HepG2 (cell line): Measurements from ENCODE around the gene MAJIN. TPM values are rescaled to one million over a fixed set of nuclear protein-coding genes. Genes with fewer than 3 reads are reported as not detected.

ENCODE experiments used
- DR1 ChIP-seq: sonication (generic); formaldehyde crosslinking; IDR thresholded peaks from 2 replicates; pipeline ENCODE4 v1.8.0; 2021; ENCODE audit warnings: mild to moderate bottlenecking, missing genetic modification reagents, inconsistent platforms
- EED ChIP-seq: sonication (generic); formaldehyde crosslinking; IDR thresholded peaks from 2 replicates; pipeline ENCODE4 v1.5.0; 2020; ENCODE audit warnings: mild to moderate bottlenecking, missing genetic modification reagents
- IRX3 ChIP-seq: sonication (generic); formaldehyde crosslinking; IDR thresholded peaks from 2 replicates; pipeline ENCODE4 v1.8.1; 2023; ENCODE audit warnings: mild to moderate bottlenecking, low read depth, missing genetic modification reagents, borderline replicate concordance
- MEF2D ChIP-seq: sonication (generic); formaldehyde crosslinking; IDR thresholded peaks from 2 replicates; pipeline ENCODE4 v1.5.1; 2020; ENCODE audit warnings: mild to moderate bottlenecking, missing genetic modification reagents
- NR2F2 ChIP-seq: IDR thresholded peaks from 2 replicates; pipeline ENCODE4 v1.6.1; 2012; ENCODE audit warnings: low read depth, inconsistent platforms, borderline replicate concordance
- STAT5B ChIP-seq: sonication (generic); formaldehyde crosslinking; IDR thresholded peaks from 2 replicates; pipeline ENCODE4 v1.4.0; 2020; ENCODE audit warnings: missing genetic modification reagents
- SYNCRIP ChIP-seq: fragments of 200-400 bp; formaldehyde crosslinking; IDR thresholded peaks from 2 replicates; pipeline ENCODE4 v1.6.1; 2018; ENCODE audit warnings: mild to moderate bottlenecking, low read depth, low read length; ENCODE audit not compliant: insufficient read depth
- TAF15 ChIP-seq: fragments of 200-400 bp; formaldehyde crosslinking; IDR thresholded peaks from one replicate; pipeline ENCODE4 v1.6.1; 2018; ENCODE audit warnings: mild to moderate bottlenecking, low read depth, low read length; ENCODE audit not compliant: poor library complexity, severe bottlenecking
- ZBTB38 ChIP-seq: sonication (generic); formaldehyde crosslinking; IDR thresholded peaks from 2 replicates; pipeline ENCODE4 v1.5.1; 2020; ENCODE audit warnings: mild to moderate bottlenecking, missing genetic modification reagents
- ZFP36 ChIP-seq: fragments of 150-350 bp; IDR thresholded peaks from 2 replicates; pipeline ENCODE4 v1.6.1; 2018; ENCODE audit warnings: borderline replicate concordance, low read length, low read depth; ENCODE audit not compliant: partially characterized antibody
- ZNF24 ChIP-seq: fragments of 450-650 bp; IDR thresholded peaks from 2 replicates; pipeline ENCODE4 v1.6.1; 2017; ENCODE audit warnings: antibody characterized with exemption, mild to moderate bottlenecking
- ZNF253 ChIP-seq: sonication (generic); formaldehyde crosslinking; IDR thresholded peaks from 2 replicates; pipeline ENCODE4 v1.8.0; 2022; ENCODE audit warnings: mild to moderate bottlenecking, missing genetic modification reagents, borderline replicate concordance
- ZNF563 ChIP-seq: sonication (generic); formaldehyde crosslinking; IDR thresholded peaks from 2 replicates; pipeline ENCODE4 v1.8.0; 2022; ENCODE audit warnings: mild to moderate bottlenecking, moderate library complexity, missing genetic modification reagents
- ZNF619 ChIP-seq: sonication (generic); formaldehyde crosslinking; IDR thresholded peaks from 2 replicates; pipeline ENCODE4 v1.4.0; 2020; ENCODE audit warnings: mild to moderate bottlenecking, missing genetic modification reagents
- ZNF670 ChIP-seq: sonication (generic); formaldehyde crosslinking; IDR thresholded peaks from 2 replicates; pipeline ENCODE4 v1.8.0; 2022; ENCODE audit warnings: mild to moderate bottlenecking, missing genetic modification reagents, borderline replicate concordance
- polyA plus RNA-seq, 8 experiments: library from polyadenylated mRNA; depleted of rRNA in 3 of 8; stranded (reverse) in 7 of 8; unstranded in 1 of 8; fragments of >200 nt; fragmentation: Illumina TruSeq in 4 of 8; extraction: Trizol in 4 of 8; gene quantifications; 2 replicates each; pipeline versions ENCODE4 v1.2.1 to v1.2.3, GENCODE V29; 2011 to 2016; ENCODE audit warnings: low read depth in 4 of 8, missing spikeins in 1 of 8, mixed read lengths in 1 of 8; ENCODE audit not compliant: insufficient read depth in 1 of 8
- total RNA-seq, 5 experiments: library from RNA; depleted of rRNA; stranded (reverse); fragments of >200 nt; fragmentation: Illumina TruSeq; extraction: Trizol; gene quantifications; 2 replicates each; pipeline ENCODE4 v1.2.3, GENCODE V29; 2016; ENCODE audit warnings: low read depth in 1 of 5
- TF ChIP-seq, protein P1 (sequence below): sonication (generic); formaldehyde crosslinking; IDR thresholded peaks from 2 replicates; pipeline ENCODE4 v1.5.1; 2020; ENCODE audit warnings: mild to moderate bottlenecking, moderate library complexity, missing genetic modification reagents
- TF ChIP-seq, protein P2 (sequence below): sonication (generic); formaldehyde crosslinking; IDR thresholded peaks from 2 replicates; pipeline ENCODE4 v1.8.0; 2022; ENCODE audit warnings: low read depth, missing genetic modification reagents
- TF ChIP-seq, protein P3 (sequence below): sonication (generic); formaldehyde crosslinking; IDR thresholded peaks from 2 replicates; pipeline ENCODE4 v1.4.0; 2020; ENCODE audit warnings: mild to moderate bottlenecking, missing genetic modification reagents
- TF ChIP-seq, protein P4 (sequence below): sonication (generic); formaldehyde crosslinking; IDR thresholded peaks from 2 replicates; pipeline ENCODE4 v1.4.0; 2020; ENCODE audit warnings: mild to moderate bottlenecking, missing genetic modification reagents
- TF ChIP-seq, protein P5 (sequence below): fragments of 450-650 bp; IDR thresholded peaks from 2 replicates; pipeline ENCODE4 v1.6.1; 2017; ENCODE audit warnings: mild to moderate bottlenecking

MAJIN gene
- total and polyA plus RNA-seq, 2 of the 13 experiments (the other 11 are each of a cell fraction or from before 2014, with no cell fraction given): not detected

DNA sequence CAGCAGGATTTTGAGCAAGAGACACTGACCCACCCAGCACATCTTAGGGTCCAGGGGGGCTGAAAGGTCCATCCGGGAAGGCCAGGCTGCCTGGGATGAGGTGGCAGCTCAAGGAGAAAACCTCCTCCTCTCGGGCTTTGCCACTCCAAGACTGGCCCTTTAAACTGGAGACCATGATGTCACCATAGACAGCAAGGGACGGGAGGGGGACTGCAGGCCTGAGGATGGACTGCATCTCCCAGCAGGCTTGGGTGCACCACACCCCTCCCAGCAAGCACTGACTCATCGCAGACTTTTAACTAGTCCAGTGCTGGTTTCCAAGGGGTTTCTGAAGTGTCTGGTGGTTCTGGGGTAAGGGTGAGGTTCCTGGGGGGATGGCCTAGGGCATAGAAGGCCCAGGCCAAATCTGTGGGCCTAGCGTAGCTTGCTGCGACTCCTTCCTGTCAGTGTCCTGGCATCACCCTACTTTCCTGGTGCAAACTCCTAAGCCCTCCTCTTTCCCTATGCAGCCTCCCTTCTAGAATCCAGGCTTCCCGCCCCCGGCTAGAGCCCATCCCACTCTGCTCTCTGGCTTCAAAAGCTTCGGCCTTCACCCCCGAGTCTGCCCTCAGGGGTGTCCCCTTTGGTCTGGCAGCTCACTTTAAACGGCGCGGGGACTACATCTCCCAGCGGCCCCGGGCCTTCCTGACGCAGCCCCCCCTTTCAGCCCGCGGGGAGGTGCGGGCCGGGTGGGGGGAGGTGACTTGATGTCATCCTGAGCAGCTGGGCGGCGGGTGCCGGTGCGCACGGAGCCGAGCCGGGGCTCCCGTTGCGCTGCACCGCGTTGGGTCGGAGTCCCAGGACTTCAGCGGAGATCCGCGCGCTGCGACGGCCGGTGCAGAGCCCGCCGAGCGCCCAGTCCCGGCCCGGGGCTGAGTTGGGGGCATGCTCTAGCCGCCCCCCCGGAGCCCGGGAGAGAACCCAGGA lies 47.7 kb downstream of the MAJIN start, which contains the start of gene PPP2R5B (continued):
- TF ChIP-seq ZNF253 (no peak), ZFP36 (no peak), EED (CRISPR knock-in tag) (no peak; the same call in 1 of the 2 replicates), MEF2D (CRISPR knock-in tag) (peak; percentile 35; the same call in 1 of the 2 replicates), TAF15 (peak; percentile 31), SYNCRIP (no peak), DR1 (CRISPR knock-in tag) (no peak), ZNF670 (CRISPR knock-in tag) (no peak), ZNF24 (no peak), ZBTB38 (CRISPR knock-in tag) (no peak), ZNF563 (peak; percentile 63), NR2F2 (no peak), STAT5B (CRISPR knock-in tag) (no peak), IRX3 (CRISPR knock-in tag) (no peak), ZNF619 (no peak)
- TF ChIP-seq, protein P1, sequence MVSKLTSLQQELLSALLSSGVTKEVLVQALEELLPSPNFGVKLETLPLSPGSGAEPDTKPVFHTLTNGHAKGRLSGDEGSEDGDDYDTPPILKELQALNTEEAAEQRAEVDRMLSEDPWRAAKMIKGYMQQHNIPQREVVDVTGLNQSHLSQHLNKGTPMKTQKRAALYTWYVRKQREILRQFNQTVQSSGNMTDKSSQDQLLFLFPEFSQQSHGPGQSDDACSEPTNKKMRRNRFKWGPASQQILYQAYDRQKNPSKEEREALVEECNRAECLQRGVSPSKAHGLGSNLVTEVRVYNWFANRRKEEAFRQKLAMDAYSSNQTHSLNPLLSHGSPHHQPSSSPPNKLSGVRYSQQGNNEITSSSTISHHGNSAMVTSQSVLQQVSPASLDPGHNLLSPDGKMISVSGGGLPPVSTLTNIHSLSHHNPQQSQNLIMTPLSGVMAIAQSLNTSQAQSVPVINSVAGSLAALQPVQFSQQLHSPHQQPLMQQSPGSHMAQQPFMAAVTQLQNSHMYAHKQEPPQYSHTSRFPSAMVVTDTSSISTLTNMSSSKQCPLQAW: peak; percentile 79
- TF ChIP-seq, protein P2, sequence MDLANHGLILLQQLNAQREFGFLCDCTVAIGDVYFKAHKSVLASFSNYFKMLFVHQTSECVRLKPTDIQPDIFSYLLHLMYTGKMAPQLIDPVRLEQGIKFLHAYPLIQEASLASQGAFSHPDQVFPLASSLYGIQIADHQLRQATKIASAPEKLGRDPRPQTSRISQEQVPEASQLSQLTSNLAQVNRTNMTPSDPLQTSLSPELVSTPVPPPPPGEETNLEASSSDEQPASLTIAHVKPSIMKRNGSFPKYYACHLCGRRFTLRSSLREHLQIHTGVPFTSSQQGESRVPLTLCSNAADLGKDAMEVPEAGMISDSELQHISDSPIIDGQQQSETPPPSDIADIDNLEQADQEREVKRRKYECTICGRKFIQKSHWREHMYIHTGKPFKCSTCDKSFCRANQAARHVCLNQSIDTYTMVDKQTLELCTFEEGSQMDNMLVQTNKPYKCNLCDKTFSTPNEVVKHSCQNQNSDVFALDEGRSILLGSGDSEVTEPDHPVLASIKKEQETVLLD (CRISPR knock-in tag): peak; percentile 58; the same call in 1 of the 2 replicates
- TF ChIP-seq, protein P3, sequence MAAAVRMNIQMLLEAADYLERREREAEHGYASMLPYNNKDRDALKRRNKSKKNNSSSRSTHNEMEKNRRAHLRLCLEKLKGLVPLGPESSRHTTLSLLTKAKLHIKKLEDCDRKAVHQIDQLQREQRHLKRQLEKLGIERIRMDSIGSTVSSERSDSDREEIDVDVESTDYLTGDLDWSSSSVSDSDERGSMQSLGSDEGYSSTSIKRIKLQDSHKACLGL: peak; percentile 40; the same call in 1 of the 2 replicates
- TF ChIP-seq, protein P4, sequence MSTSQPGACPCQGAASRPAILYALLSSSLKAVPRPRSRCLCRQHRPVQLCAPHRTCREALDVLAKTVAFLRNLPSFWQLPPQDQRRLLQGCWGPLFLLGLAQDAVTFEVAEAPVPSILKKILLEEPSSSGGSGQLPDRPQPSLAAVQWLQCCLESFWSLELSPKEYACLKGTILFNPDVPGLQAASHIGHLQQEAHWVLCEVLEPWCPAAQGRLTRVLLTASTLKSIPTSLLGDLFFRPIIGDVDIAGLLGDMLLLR (CRISPR knock-in tag): peak; percentile 73; the same call in 1 of the 2 replicates
- TF ChIP-seq, protein P5, sequence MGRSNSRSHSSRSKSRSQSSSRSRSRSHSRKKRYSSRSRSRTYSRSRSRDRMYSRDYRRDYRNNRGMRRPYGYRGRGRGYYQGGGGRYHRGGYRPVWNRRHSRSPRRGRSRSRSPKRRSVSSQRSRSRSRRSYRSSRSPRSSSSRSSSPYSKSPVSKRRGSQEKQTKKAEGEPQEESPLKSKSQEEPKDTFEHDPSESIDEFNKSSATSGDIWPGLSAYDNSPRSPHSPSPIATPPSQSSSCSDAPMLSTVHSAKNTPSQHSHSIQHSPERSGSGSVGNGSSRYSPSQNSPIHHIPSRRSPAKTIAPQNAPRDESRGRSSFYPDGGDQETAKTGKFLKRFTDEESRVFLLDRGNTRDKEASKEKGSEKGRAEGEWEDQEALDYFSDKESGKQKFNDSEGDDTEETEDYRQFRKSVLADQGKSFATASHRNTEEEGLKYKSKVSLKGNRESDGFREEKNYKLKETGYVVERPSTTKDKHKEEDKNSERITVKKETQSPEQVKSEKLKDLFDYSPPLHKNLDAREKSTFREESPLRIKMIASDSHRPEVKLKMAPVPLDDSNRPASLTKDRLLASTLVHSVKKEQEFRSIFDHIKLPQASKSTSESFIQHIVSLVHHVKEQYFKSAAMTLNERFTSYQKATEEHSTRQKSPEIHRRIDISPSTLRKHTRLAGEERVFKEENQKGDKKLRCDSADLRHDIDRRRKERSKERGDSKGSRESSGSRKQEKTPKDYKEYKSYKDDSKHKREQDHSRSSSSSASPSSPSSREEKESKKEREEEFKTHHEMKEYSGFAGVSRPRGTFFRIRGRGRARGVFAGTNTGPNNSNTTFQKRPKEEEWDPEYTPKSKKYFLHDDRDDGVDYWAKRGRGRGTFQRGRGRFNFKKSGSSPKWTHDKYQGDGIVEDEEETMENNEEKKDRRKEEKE: no peak
